SK-N-MC (cell line): Measurements from ENCODE around the gene SH3GLB1.
"Not testable (repeated sequence)": the region's sequence is repeated elsewhere in the genome, so short reads cannot be mapped to it uniquely, and the experiment has no call there.

Source experiments
- EZH2 ChIP-seq: fragments of 200-600 bp; sonication (generic); IDR thresholded peaks from one replicate; pipeline ENCODE4 v1.6.1; 2017; ENCODE audit warnings: antibody characterized with exemption
- FOXP2 ChIP-seq: optimal IDR thresholded peaks from 2 replicates; pipeline ENCODE3; 2011; ENCODE audit warnings: mild to moderate bottlenecking, moderate library complexity; ENCODE audit not compliant: insufficient read depth; ENCODE audit errors: extremely low read length, control extremely low read depth
- POLR2AphosphoS5 ChIP-seq: IDR thresholded peaks from 2 replicates; pipeline ENCODE4 v1.6.1; 2012; ENCODE audit warnings: mild to moderate bottlenecking, low read depth, low read length, borderline replicate concordance

GRCh38 chr1:86658381-86658780 is 46.0 kb upstream of the SH3GLB1 start:
- not testable (repeated sequence) for TF ChIP-seq POLR2AphosphoS5, EZH2, FOXP2
